Fibroblast of lung (primary cell): Measurements from ENCODE around the gene BCAS3. TPM values are rescaled to one million over a fixed set of nuclear protein-coding genes. Genes with fewer than 3 reads are reported as not detected.

ENCODE experiments used
- DNase-seq, 2 donors: peaks; one replicate each; pipeline versions ENCODE4 v3.0.0 to v3.0.0-alpha.2; 2010; ENCODE audit warnings: low read depth in 2 of 2
- H2AFZ ChIP-seq: 2 replicates; pipeline ENCODE4 v1.5.1; 2012; ENCODE audit warnings: low read length, control low read depth, inconsistent platforms
- H3K27ac ChIP-seq: 2 replicates; pipeline ENCODE4 v1.5.1; 2011; ENCODE audit warnings: low read length, control low read depth; ENCODE audit not compliant: insufficient read depth
- H3K27me3 ChIP-seq: 2 replicates; pipeline ENCODE4 v1.5.1; 2011; ENCODE audit warnings: mild to moderate bottlenecking, low read length; ENCODE audit not compliant: control insufficient read depth, insufficient read depth
- H3K36me3 ChIP-seq: 2 replicates; pipeline ENCODE4 v1.5.1; 2011; ENCODE audit warnings: low read length; ENCODE audit not compliant: control insufficient read depth, insufficient read depth
- H3K4me1 ChIP-seq: 2 replicates; pipeline ENCODE4 v1.5.1; 2011; ENCODE audit warnings: low read length; ENCODE audit not compliant: control insufficient read depth, insufficient read depth; ENCODE audit errors: extremely low read depth
- H3K4me2 ChIP-seq: 2 replicates; pipeline ENCODE4 v1.5.1; 2011; ENCODE audit warnings: low read length, control low read depth; ENCODE audit not compliant: insufficient read depth; ENCODE audit errors: extremely low read depth
- H3K4me3 ChIP-seq, 4 experiments: fragments of 200-600 bp in 1 of 4; sonication (generic) in 1 of 4; replicated peaks in 1 of 4; 2 replicates each; pipeline ENCODE4 v1.5.1; 2011 to 2016; ENCODE audit warnings: low read length in 4 of 4, low read depth in 3 of 4, mild to moderate bottlenecking in 3 of 4, control low read depth in 2 of 4, inconsistent platforms in 1 of 4, mixed read lengths in 1 of 4; ENCODE audit not compliant: insufficient read depth in 1 of 4; ENCODE audit errors: control extremely low read depth in 1 of 4
- H3K79me2 ChIP-seq: 2 replicates; pipeline ENCODE4 v1.5.1; 2012; ENCODE audit warnings: mild to moderate bottlenecking, low read length, inconsistent platforms; ENCODE audit not compliant: control insufficient read depth, insufficient read depth
- H3K9ac ChIP-seq: 2 replicates; pipeline ENCODE4 v1.5.1; 2011; ENCODE audit warnings: mild to moderate bottlenecking, low read length, control low read depth; ENCODE audit not compliant: insufficient read depth
- H3K9me3 ChIP-seq: 2 replicates; pipeline ENCODE4 v1.5.1; 2012; ENCODE audit warnings: low read depth, low read length; ENCODE audit not compliant: control insufficient read depth, insufficient read depth
- H4K20me1 ChIP-seq: 2 replicates; pipeline ENCODE4 v1.5.1; 2011; ENCODE audit warnings: low read length; ENCODE audit not compliant: control insufficient read depth, insufficient read depth; ENCODE audit errors: extremely low read depth
- EZH2 ChIP-seq: IDR thresholded peaks from 2 replicates; pipeline ENCODE4 v1.5.1; 2012; ENCODE audit warnings: low read length, control low read depth, mild to moderate bottlenecking; ENCODE audit errors: missing control alignments
- polyA plus RNA-seq, 2 donors: library from polyadenylated mRNA; depleted of rRNA in 1 of 2; stranded (reverse) in 1 of 2; unstranded in 1 of 2; fragments of >200 nt; gene quantifications; 2 replicates each; pipeline ENCODE4 v1.2.1, GENCODE V29; 2011 to 2012; ENCODE audit warnings: missing spikeins in 1 of 2
- total RNA-seq: library from RNA; depleted of rRNA; stranded (reverse); fragments of >200 nt; gene quantifications from 2 replicates; pipeline ENCODE4 v1.2.1, GENCODE V29; 2014
- TF ChIP-seq, protein P1 (sequence below), 2 donors: IDR thresholded peaks in 1 of 2; conservative IDR thresholded peaks in 1 of 2; 1 replicate in 1 of 2; 2 replicates in 1 of 2; pipeline ENCODE4 v1.5.1; 2011 to 2012; ENCODE audit warnings: low read length in 2 of 2, control low read depth in 1 of 2, inconsistent platforms in 1 of 2, low read depth in 1 of 2, mild to moderate bottlenecking in 1 of 2

BCAS3 gene
- total and polyA plus RNA-seq, 2 donors (not counting 1 experiment from before 2014, with no cell fraction given): 9.9 to 43.6 TPM

GRCh38 chr17:60741031-60741430, 63.4 kb downstream of the BCAS3 start:
- H4K20me1 ChIP-seq: no peaks in the 10 kb centered on the region
- no peak overlapping the region for H3K4me2 ChIP-seq
- H3K9ac ChIP-seq: no peak overlapping the region
- H3K9me3 ChIP-seq: no peaks in the 10 kb centered on the region
- no peaks in the 10 kb centered on the region for H3K79me2 ChIP-seq
- H3K4me3 ChIP-seq: no peak overlapping the region
- H3K27me3 ChIP-seq: no peaks in the 10 kb centered on the region
- no peak overlapping the region for H2AFZ ChIP-seq
- H3K27ac ChIP-seq: no peak overlapping the region
- no peaks in the 10 kb centered on the region for H3K4me1 ChIP-seq
- TF ChIP-seq, protein P1, sequence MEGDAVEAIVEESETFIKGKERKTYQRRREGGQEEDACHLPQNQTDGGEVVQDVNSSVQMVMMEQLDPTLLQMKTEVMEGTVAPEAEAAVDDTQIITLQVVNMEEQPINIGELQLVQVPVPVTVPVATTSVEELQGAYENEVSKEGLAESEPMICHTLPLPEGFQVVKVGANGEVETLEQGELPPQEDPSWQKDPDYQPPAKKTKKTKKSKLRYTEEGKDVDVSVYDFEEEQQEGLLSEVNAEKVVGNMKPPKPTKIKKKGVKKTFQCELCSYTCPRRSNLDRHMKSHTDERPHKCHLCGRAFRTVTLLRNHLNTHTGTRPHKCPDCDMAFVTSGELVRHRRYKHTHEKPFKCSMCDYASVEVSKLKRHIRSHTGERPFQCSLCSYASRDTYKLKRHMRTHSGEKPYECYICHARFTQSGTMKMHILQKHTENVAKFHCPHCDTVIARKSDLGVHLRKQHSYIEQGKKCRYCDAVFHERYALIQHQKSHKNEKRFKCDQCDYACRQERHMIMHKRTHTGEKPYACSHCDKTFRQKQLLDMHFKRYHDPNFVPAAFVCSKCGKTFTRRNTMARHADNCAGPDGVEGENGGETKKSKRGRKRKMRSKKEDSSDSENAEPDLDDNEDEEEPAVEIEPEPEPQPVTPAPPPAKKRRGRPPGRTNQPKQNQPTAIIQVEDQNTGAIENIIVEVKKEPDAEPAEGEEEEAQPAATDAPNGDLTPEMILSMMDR (conservative IDR thresholded peaks at IDR 0.05 in 1 of 2, IDR thresholded peaks at IDR 0.05 in 1 of 2; ENCODE audit: low read depth in 1 of 2, low read length in 2 of 2): no peak
- TF ChIP-seq EZH2: no peak
- DNase-seq: no peak
- H3K36me3 ChIP-seq: no peaks in the 10 kb centered on the region

GRCh38 chr17:60743282-60743681, 65.6 kb downstream of the BCAS3 start:
- Histone ChIP-seq H3K4me1 (no peaks in the 10 kb centered on the region), H3K9ac (no peak overlapping the region), H3K9me3 (no peaks in the 10 kb centered on the region), H3K36me3 (no peaks in the 10 kb centered on the region), H3K79me2 (no peaks in the 10 kb centered on the region), H4K20me1 (no peaks in the 10 kb centered on the region), H3K27me3 (no peaks in the 10 kb centered on the region), H2AFZ (no peak overlapping the region), H3K4me3 (peak overlapping the region in 3 of 4 experiments; percentile 34 to 51 (median 43)), H3K4me2 (peak overlapping the region; percentile 84), H3K27ac (peak overlapping the region; percentile 63)
- no peak for TF ChIP-seq EZH2
- DNase-seq: no peak

DNA sequence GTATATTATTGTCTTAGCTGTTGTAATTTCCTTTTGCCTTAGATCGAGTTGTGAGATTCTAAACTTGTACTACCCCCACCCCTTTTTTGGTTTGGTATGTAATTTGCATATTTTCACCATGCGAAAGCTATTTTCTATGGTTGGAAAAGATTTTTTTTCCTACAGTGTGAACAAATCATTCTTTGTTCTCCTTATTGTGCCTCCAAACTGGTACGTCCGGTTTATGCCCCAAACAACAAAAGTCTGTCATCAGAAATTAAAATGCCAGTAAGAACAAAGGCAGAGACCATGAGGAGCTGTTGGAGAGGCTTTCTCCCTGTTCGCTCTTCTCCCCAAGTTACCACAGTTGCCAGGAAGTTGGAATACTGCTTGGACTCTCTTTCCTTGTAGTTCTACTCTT, 66.1 kb downstream of the BCAS3 start:
- DNase-seq: peak; percentile 56 to 86
- H2AFZ ChIP-seq: peak overlapping the region; percentile 81

More for the DNA sequence above, 66.1 kb downstream of the BCAS3 start:
- peak overlapping the region; percentile 63 for H3K27ac ChIP-seq
- H4K20me1 ChIP-seq: no peaks in the 10 kb centered on the region
- H3K9me3 ChIP-seq: no peaks in the 10 kb centered on the region
- H3K27me3 ChIP-seq: no peaks in the 10 kb centered on the region
- no peaks in the 10 kb centered on the region for H3K4me1 ChIP-seq
- H3K9ac ChIP-seq: peak overlapping the region; percentile 13
- no peaks in the 10 kb centered on the region for H3K36me3 ChIP-seq
- peak overlapping the region; percentile 84 for H3K4me2 ChIP-seq
- no peaks in the 10 kb centered on the region for H3K79me2 ChIP-seq
- no peak for TF ChIP-seq EZH2
- TF ChIP-seq, protein P1 (conservative IDR thresholded peaks at IDR 0.05 in 1 of 2, IDR thresholded peaks at IDR 0.05 in 1 of 2; ENCODE audit: low read depth in 1 of 2, low read length in 2 of 2): no peak
- peak overlapping the region; percentile 32 to 51 (median 38) for H3K4me3 ChIP-seq
